GM19438 (cell line): ENCODE data around the gene HOXA2.

Experiments
- ATAC-seq: cut with Tn5 transposase; IDR thresholded peaks from one replicate; pipeline ENCODE4 v1.9.1; 2021; ENCODE audit warnings: low read depth; ENCODE audit not compliant: unreplicated experiment

Gene HOXA2

GRCh38 chr7:27126596-27127327, 24.3 kb upstream of the HOXA2 start:
- ATAC-seq: no peak

GRCh38 chr7:27125986-27126394, 23.5 kb upstream of the HOXA2 start:
- ATAC-seq: no peak

GRCh38 chr7:27124902-27125689, 22.6 kb upstream of the HOXA2 start:
- no peak for ATAC-seq

GRCh38 chr7:27124096-27124901, 21.8 kb upstream of the HOXA2 start:
- ATAC-seq: no peak

GRCh38 chr7:27123477-27124053, 21.1 kb upstream of the HOXA2 start:
- no peak for ATAC-seq

GRCh38 chr7:27123007-27123476, 20.6 kb upstream of the HOXA2 start:
- ATAC-seq: no peak

- ATAC-seq: no peak
These were observed 19.8 kb upstream of the HOXA2 start for GRCh38 chr7:27122077-27122910.

- no peak for ATAC-seq
These were observed 19.2 kb upstream of the HOXA2 start for GRCh38 chr7:27121684-27122076.

- ATAC-seq: no peak
These were observed 17.0 kb upstream of the HOXA2 start for GRCh38 chr7:27119412-27119911.

GRCh38 chr7:27118580-27118979, 16.1 kb upstream of the HOXA2 start:
- ATAC-seq: no peak

- ATAC-seq: no peak
These were observed 15.5 kb upstream of the HOXA2 start for GRCh38 chr7:27117887-27118491.

- ATAC-seq: no peak
These were observed 14.7 kb upstream of the HOXA2 start for GRCh38 chr7:27116962-27117886.

GRCh38 chr7:27116031-27116961, 13.8 kb upstream of the HOXA2 start:
- no peak for ATAC-seq

GRCh38 chr7:27115221-27116026, 12.9 kb upstream of the HOXA2 start:
- ATAC-seq: no peak

GRCh38 chr7:27114881-27115220, 12.4 kb upstream of the HOXA2 start:
- ATAC-seq: no peak

- ATAC-seq: no peak
These were observed 11.7 kb upstream of the HOXA2 start for GRCh38 chr7:27113991-27114769.
